GM18951 (cell line): ENCODE measurements around the gene INTS15.

Experiments used
- POLR2A ChIP-seq: IDR thresholded peaks from 4 replicates; pipeline ENCODE4 v1.6.1; 2011; ENCODE audit warnings: mild to moderate bottlenecking; ENCODE audit not compliant: insufficient read length, insufficient read depth; ENCODE audit errors: extremely low read depth
- in situ Hi-C: fragments of 300-500 bp; cut with MboI; formaldehyde crosslinking; loops from one replicate; pipeline ENCODE4 v1.12.0; 2022; ENCODE audit warnings: low sequenced_read_pairs, mixed read lengths, inconsistent platforms; ENCODE audit not compliant: unreplicated experiment

INTS15 gene

DNA sequence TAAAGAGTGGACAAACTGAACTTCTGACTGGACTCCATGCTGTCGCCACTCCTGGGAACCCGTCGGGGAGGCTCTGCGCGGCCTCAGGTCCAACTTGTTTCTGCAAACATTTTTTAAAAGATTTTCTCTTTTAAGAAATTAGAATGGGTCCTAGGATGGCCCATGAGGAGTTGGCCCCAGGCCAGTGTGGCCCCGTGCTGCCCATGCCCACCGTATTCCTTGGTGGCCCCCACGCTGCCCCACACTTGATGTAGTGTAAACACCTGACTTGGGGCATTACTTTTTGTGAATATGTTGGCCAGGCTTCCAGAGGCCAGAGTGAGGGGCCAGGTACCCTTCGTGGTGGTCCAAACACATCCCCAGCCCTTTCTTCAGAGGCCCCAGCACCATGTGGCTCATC lies 66.6 kb downstream of the INTS15 start:
- TF ChIP-seq POLR2A, result no peak
- in situ Hi-C loops, result no loop called here
